ENCODE data around the gene RBMS1. TPM values are rescaled to one million over a fixed set of nuclear protein-coding genes. Genes with fewer than 3 reads are reported as not detected.

Gene RBMS1
- total and polyA plus RNA-seq, 2 experiments from 2014 or later = 55.5 to 94.8 TPM

- TF ChIP-seq REST (IDR thresholded peaks at IDR 0.05; ENCODE audit: unreplicated experiment) (no peak), STAT1 (IDR thresholded peaks at IDR 0.05; ENCODE audit: unreplicated experiment) (no peak)
- TF ChIP-seq, protein P1, sequence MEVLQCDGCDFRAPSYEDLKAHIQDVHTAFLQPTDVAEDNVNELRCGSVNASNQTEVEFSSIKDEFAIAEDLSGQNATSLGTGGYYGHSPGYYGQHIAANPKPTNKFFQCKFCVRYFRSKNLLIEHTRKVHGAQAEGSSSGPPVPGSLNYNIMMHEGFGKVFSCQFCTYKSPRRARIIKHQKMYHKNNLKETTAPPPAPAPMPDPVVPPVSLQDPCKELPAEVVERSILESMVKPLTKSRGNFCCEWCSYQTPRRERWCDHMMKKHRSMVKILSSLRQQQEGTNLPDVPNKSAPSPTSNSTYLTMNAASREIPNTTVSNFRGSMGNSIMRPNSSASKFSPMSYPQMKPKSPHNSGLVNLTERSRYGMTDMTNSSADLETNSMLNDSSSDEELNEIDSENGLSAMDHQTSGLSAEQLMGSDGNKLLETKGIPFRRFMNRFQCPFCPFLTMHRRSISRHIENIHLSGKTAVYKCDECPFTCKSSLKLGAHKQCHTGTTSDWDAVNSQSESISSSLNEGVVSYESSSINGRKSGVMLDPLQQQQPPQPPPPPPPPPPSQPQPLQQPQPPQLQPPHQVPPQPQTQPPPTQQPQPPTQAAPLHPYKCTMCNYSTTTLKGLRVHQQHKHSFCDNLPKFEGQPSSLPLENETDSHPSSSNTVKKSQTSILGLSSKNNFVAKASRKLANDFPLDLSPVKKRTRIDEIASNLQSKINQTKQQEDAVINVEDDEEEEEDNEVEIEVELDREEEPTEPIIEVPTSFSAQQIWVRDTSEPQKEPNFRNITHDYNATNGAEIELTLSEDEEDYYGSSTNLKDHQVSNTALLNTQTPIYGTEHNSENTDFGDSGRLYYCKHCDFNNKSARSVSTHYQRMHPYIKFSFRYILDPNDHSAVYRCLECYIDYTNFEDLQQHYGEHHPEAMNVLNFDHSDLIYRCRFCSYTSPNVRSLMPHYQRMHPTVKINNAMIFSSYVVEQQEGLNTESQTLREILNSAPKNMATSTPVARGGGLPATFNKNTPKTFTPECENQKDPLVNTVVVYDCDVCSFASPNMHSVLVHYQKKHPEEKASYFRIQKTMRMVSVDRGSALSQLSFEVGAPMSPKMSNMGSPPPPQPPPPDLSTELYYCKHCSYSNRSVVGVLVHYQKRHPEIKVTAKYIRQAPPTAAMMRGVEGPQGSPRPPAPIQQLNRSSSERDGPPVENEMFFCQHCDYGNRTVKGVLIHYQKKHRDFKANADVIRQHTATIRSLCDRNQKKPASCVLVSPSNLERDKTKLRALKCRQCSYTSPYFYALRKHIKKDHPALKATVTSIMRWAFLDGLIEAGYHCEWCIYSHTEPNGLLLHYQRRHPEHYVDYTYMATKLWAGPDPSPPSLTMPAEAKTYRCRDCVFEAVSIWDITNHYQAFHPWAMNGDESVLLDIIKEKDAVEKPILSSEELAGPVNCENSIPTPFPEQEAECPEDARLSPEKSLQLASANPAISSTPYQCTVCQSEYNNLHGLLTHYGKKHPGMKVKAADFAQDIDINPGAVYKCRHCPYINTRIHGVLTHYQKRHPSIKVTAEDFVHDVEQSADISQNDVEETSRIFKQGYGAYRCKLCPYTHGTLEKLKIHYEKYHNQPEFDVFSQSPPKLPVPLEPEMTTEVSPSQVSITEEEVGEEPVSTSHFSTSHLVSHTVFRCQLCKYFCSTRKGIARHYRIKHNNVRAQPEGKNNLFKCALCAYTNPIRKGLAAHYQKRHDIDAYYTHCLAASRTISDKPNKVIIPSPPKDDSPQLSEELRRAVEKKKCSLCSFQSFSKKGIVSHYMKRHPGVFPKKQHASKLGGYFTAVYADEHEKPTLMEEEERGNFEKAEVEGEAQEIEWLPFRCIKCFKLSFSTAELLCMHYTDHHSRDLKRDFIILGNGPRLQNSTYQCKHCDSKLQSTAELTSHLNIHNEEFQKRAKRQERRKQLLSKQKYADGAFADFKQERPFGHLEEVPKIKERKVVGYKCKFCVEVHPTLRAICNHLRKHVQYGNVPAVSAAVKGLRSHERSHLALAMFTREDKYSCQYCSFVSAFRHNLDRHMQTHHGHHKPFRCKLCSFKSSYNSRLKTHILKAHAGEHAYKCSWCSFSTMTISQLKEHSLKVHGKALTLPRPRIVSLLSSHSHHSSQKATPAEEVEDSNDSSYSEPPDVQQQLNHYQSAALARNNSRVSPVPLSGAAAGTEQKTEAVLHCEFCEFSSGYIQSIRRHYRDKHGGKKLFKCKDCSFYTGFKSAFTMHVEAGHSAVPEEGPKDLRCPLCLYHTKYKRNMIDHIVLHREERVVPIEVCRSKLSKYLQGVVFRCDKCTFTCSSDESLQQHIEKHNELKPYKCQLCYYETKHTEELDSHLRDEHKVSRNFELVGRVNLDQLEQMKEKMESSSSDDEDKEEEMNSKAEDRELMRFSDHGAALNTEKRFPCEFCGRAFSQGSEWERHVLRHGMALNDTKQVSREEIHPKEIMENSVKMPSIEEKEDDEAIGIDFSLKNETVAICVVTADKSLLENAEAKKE (CRISPR knock-in tag; IDR thresholded peaks at IDR 0.05) = no peak
These were observed 144.3 kb downstream of the RBMS1 start (continued) for GRCh38 chr2:160349306-160349705.

DNA sequence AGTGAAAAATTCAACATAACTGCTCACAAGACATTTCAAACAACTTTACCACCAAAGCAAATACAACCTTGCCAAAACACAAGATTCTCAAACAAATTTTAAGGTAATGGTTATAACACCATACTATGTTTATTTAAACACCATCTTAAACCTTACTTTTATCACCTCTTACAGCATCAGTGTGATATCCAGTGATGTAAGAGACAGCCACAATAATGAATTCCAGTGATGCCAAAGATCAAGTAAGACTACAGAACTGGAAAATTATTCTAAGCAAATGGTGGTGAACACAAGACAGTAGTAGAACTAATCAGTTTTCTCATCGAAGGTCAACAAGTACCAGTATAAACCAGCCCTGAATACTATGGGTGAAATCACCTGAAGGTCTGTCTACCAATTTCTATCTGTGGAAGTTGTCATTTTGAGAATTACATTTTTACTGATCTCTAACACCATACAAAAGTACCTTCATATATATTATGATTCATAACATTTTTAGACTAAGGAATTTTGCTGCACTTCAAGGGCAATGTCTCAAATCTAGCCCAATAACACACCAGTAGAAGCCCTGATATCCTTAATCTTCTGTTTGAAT is 146.2 kb downstream of the RBMS1 start:
- Histone ChIP-seq H4K20me1 (replicated peaks; ENCODE audit: insufficient read depth) (peaks cover 4% of the 10 kb centered on the region; the same call in 1 of the 2 replicates), H2AFZ (no peak overlapping the region), H3K27ac (ENCODE audit: low read depth) (no peak overlapping the region), H3K4me3 (no peak overlapping the region), H3K36me3 (ENCODE audit: insufficient read depth) (no peaks in the 10 kb centered on the region), H3K27me3 (ENCODE audit: insufficient read depth) (no peaks in the 10 kb centered on the region), H3K9me2 (ENCODE audit: insufficient read depth) (no peaks in the 10 kb centered on the region), H3K4me2 (no peak overlapping the region), H3K4me1 (ENCODE audit: insufficient read depth) (peaks cover 4% of the 10 kb centered on the region; the same call in 1 of the 2 replicates), H3F3A (replicated peaks; ENCODE audit: low read depth) (no peaks in the 10 kb centered on the region), H3K79me2 (replicated peaks; ENCODE audit: insufficient read depth) (peaks cover 69% of the 10 kb centered on the region)
- DNase-seq (ENCODE audit: low spot score) (no peak), ATAC-seq (no peak)
- no peaks in the 10 kb centered on the region for H3K9me3 Mint-ChIP-seq
- H3K4me3 Mint-ChIP-seq = no peak overlapping the region
- no peak overlapping the region for H3K27ac Mint-ChIP-seq
- H3K27me3 Mint-ChIP-seq (ENCODE audit: insufficient read depth, low read depth, poor library complexity) = no peaks in the 10 kb centered on the region
- no peaks in the 10 kb centered on the region; the same call in 2 of the 3 replicates for H3K36me3 Mint-ChIP-seq (ENCODE audit: low read depth)
- H3K4me1 Mint-ChIP-seq = peaks cover 27% of the 10 kb centered on the region
- TF ChIP-seq ZNF114 (CRISPR knock-in tag; IDR thresholded peaks at IDR 0.05) = no peak
- TF ChIP-seq REST (IDR thresholded peaks at IDR 0.05; ENCODE audit: unreplicated experiment) = no peak
- TF ChIP-seq CREB1 (CRISPR knock-in tag; IDR thresholded peaks at IDR 0.05; ENCODE audit: low read depth) = no peak
- no peak for TF ChIP-seq JUNB (IDR thresholded peaks at IDR 0.05; ENCODE audit: unreplicated experiment)
- TF ChIP-seq, protein P2, sequence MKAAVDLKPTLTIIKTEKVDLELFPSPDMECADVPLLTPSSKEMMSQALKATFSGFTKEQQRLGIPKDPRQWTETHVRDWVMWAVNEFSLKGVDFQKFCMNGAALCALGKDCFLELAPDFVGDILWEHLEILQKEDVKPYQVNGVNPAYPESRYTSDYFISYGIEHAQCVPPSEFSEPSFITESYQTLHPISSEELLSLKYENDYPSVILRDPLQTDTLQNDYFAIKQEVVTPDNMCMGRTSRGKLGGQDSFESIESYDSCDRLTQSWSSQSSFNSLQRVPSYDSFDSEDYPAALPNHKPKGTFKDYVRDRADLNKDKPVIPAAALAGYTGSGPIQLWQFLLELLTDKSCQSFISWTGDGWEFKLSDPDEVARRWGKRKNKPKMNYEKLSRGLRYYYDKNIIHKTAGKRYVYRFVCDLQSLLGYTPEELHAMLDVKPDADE (IDR thresholded peaks at IDR 0.05) = no peak

Data from GM23338 (cell line).